Measurements from ENCODE around the gene FHL3. TPM values are rescaled to one million over a fixed set of nuclear protein-coding genes. Genes with fewer than 3 reads are reported as not detected.

Gene FHL3
- total and polyA plus RNA-seq, 2 of the 8 experiments (the other 6 are each of a cell fraction or from before 2014, with no cell fraction given): 14.3 to 35.6 TPM

GRCh38 chr1:38003261-38004250, 1.8 kb downstream of the FHL3 start:
- no peak for FAIRE-seq
- H3K56ac ChIP-seq (replicated peaks; ENCODE audit: insufficient read length, low read depth, low read length): no peak overlapping the region
- H2BK120ac ChIP-seq (replicated peaks; ENCODE audit: low read depth, low read length): no peak overlapping the region
- no peak overlapping the region for H3K23ac ChIP-seq (ENCODE audit: insufficient read length)
- peak overlapping the region; percentile 87; the same call in 1 of the 2 replicates for H2BK12ac ChIP-seq (ENCODE audit: low read depth, low read length)
- peak overlapping the region; percentile 11; the same call in 1 of the 2 replicates for H2AK5ac ChIP-seq (ENCODE audit: low read depth, low read length)
- H3K4me2 ChIP-seq (ENCODE audit: insufficient read depth in 1 of 2, low read depth in 2 of 2, low read length in 2 of 2): peak overlapping the region; percentile 86 to 93
- no peak overlapping the region for H4K8ac ChIP-seq (ENCODE audit: extremely low read depth, insufficient read depth, low read length)
- 88% methylated on average over 8 of the region's 8 CpGs; no CpG with 5 or more reads in 1 of the 2 experiments for WGBS, 2 experiments (ENCODE audit: extremely low coverage in 1 of 2, insufficient coverage in 1 of 2, insufficient read length in 1 of 2, insufficient replicate concordance in 2 of 2, low coverage in 1 of 2, low lambda C conversion rate in 2 of 2, missing lambda C conversion rate in 1 of 2)
- H3K27ac ChIP-seq (ENCODE audit: low read depth, low read length): no peak overlapping the region
- no peak overlapping the region for H2AFZ ChIP-seq (ENCODE audit: low read length)
- H3K9me3 ChIP-seq (ENCODE audit: insufficient read depth in 2 of 2, low read depth in 1 of 2, low read length in 1 of 2): no peaks in the 10 kb centered on the region
- H3K4me3 ChIP-seq (ENCODE audit: extremely low read depth in 1 of 4, insufficient read depth in 2 of 4, low read depth in 3 of 4, low read length in 4 of 4): peak overlapping the region; percentile 12 to 72 (median 62); a peak in 6 of 8 replicates
- no peak overlapping the region for H2BK20ac ChIP-seq (ENCODE audit: low read length)
- ChIA-PET POLR2A (ENCODE audit: partially characterized antibody) (interaction anchor here (1.0 to 5.6 kb wide), 9 partner anchors 8 to 42 kb away, joined by 3 to 31 read pairs (median 5); partner anchors contain the start of gene SF3A3), CTCF (ENCODE audit: partially characterized antibody) (interaction anchor here (0.6 to 1.6 kb wide), 6 partner anchors 14 to 552 kb away, joined by 3 to 7 read pairs (median 4); partner anchors contain the start of gene SF3A3)
- H3K27me3 ChIP-seq (replicated peaks in 1 of 4; ENCODE audit: control insufficient read depth in 3 of 4, extremely low read depth in 1 of 4, insufficient read depth in 3 of 4, low read length in 3 of 4): peaks cover 0 to 3% (median 1%) of the 10 kb centered on the region in 4 experiments; a peak in 2 of 7 replicates
- peaks cover 0 to 4% (median 0%) of the 10 kb centered on the region in 4 experiments; a peak in 3 of 8 replicates for H3K36me3 ChIP-seq (ENCODE audit: control insufficient read depth in 2 of 4, insufficient read depth in 4 of 4, low read length in 3 of 4)
- H3K79me2 ChIP-seq (ENCODE audit: control insufficient read depth in 1 of 2, insufficient read depth in 2 of 2, low read length in 2 of 2): peaks cover 0 to 21% of the 10 kb centered on the region in 2 experiments; a peak in 3 of 4 replicates
- peaks cover 17 to 46% (median 40%) of the 10 kb centered on the region in 4 experiments for H3K4me1 ChIP-seq (replicated peaks in 1 of 4; ENCODE audit: control insufficient read depth in 3 of 4, insufficient read depth in 4 of 4, low read length in 3 of 4)
- H3K23me2 ChIP-seq (ENCODE audit: low read depth, low read length): peaks cover 7% of the 10 kb centered on the region
- peak overlapping the region; percentile 62 for H3K18ac ChIP-seq (ENCODE audit: extremely low read depth, low read length)
- peak overlapping the region in 1 of 4 experiments; percentile 37; a peak in 3 of 7 replicates for H3K9ac ChIP-seq (replicated peaks in 1 of 4; ENCODE audit: extremely low read depth in 1 of 4, low read depth in 3 of 4, low read length in 3 of 4)
- no peak for DNase-seq (ENCODE audit: low read depth in 1 of 2, low spot score in 2 of 2)
- H3K79me1 ChIP-seq (ENCODE audit: low read depth, low read length): peaks cover 4% of the 10 kb centered on the region; the same call in 1 of the 2 replicates
- H3K14ac ChIP-seq (ENCODE audit: insufficient read length): no peak overlapping the region
- H3K4ac ChIP-seq (replicated peaks; ENCODE audit: insufficient read length, low read depth, low read length): no peak overlapping the region
- no peak overlapping the region for H2BK15ac ChIP-seq (ENCODE audit: low read length)
- no peaks in the 10 kb centered on the region for H4K20me1 ChIP-seq (replicated peaks in 1 of 2; ENCODE audit: control insufficient read depth in 1 of 2, insufficient read depth in 2 of 2, low read length in 2 of 2)
- H4K5ac ChIP-seq (ENCODE audit: insufficient read length, low read depth, low read length): no peak overlapping the region
- no peak overlapping the region for H4K91ac ChIP-seq (replicated peaks; ENCODE audit: insufficient read length, low read length)
- H2BK5ac ChIP-seq (ENCODE audit: low read depth, low read length): peak overlapping the region; percentile 60; the same call in 1 of the 2 replicates
- TF ChIP-seq RBBP5 (IDR thresholded peaks at IDR 0.05; ENCODE audit: borderline replicate concordance, low read depth, low read length): no peak
- no peak for TF ChIP-seq SIRT6 (IDR thresholded peaks at IDR 0.05; ENCODE audit: low read length)
- no peak for TF ChIP-seq TEAD4 (IDR thresholded peaks at IDR 0.05; ENCODE audit: low read depth, low read length)
- TF ChIP-seq ASH2L (IDR thresholded peaks at IDR 0.05; ENCODE audit: low read length): no peak
- TF ChIP-seq USF2 (IDR thresholded peaks at IDR 0.05; ENCODE audit: low read length): no peak
- no peak for TF ChIP-seq EGR1 (IDR thresholded peaks at IDR 0.05; ENCODE audit: borderline replicate concordance, low read depth, low read length)
- no peak for TF ChIP-seq CREB1 (IDR thresholded peaks at IDR 0.05)
